ENCODE results near the gene MAB21L4.
"Not testable (repeated sequence)": the region's sequence is repeated elsewhere in the genome, so short reads cannot be mapped to it uniquely, and the experiment has no call there.

The MAB21L4 gene

DNA sequence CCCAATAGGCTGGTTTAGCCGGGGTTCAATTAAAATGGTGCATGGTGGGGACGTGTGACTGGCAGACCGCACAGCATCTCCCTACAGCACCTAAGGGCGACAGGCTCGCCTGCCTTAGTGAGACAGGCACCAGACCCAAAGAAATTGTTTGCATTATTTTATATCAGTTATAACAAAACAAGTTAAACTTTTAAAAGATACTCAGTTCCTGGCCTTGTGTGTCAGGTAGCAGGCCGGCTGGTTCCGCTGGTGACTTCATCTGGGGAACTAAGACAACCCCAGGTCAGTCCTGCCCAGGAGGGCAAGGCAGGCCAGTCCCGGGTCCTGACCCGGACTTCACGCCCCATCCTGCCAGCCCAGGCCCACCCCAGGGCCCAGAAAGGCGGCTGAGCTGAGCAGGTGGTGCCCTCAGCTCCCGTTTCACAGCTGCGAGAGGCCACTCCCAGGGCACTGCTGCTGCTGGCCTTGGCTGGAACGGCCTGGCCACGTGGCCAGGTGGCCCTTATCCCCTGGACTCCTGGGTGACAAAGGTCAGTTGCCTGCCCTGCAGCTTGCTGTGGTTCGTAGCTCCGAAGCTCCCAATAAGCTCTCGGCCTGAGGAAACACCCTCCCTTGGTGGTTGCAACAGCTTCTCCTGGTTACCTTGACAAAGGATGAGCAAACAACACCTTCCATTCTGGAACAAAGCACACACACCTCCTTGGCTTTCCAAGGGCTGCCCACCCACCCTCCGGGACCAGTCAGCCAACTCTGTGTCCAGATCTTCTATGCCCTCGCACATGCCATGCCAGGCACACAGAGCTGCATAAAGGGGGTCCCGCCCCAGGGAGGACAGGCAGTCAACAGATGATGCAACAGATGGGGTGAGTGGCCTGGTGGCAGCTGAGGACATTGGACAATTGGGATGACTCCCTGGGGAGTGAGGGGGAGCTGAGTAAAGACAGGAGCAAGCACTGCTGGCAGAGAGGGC is 38.6 kb downstream of the MAB21L4 start:
- no peak for DNase-seq

- DNase-seq = no peak
Measured at GRCh38 chr2:240856151-240856980, 39.6 kb downstream of the MAB21L4 start.

- DNase-seq = no peak
Measured at GRCh38 chr2:240855670-240856069, 40.3 kb downstream of the MAB21L4 start.

DNA sequence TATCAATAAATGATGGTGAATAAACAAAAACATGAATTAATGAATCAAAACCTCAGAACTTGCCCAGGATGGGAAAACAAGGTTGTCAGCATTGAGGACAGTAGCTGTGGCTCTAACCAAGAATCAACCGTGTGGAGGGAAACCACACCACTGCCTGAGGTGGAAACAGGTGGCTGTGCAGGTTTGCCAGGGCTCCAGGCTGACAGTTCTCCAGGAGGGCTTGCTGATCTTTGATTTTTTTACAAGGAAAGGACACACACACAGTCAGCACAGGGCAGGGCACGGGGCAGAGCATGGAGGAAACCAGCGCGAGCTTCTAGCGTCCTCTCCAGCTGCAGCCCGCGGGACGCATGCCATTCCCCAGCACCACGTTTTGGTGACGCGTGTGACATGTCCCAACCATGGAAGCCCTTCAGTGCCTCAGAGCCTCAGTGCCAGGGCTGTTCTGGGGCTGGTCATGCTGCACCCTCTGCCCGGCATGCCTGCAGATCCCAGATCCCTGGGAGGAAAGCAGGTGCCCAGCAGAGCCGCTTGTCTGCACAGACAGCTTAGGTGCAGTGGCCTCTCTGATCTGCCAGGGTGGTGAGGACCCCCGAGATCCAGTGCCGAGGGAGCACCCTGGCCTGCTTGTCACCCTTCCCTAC is 43.2 kb downstream of the MAB21L4 start:
- no peak for DNase-seq

GRCh38 chr2:240851078-240851991 is 44.6 kb downstream of the MAB21L4 start:
- DNase-seq = peak; percentile 85

GRCh38 chr2:240850756-240851077 is 45.2 kb downstream of the MAB21L4 start:
- no peak for DNase-seq

GRCh38 chr2:240850026-240850425 is 45.9 kb downstream of the MAB21L4 start:
- DNase-seq = no peak

DNA sequence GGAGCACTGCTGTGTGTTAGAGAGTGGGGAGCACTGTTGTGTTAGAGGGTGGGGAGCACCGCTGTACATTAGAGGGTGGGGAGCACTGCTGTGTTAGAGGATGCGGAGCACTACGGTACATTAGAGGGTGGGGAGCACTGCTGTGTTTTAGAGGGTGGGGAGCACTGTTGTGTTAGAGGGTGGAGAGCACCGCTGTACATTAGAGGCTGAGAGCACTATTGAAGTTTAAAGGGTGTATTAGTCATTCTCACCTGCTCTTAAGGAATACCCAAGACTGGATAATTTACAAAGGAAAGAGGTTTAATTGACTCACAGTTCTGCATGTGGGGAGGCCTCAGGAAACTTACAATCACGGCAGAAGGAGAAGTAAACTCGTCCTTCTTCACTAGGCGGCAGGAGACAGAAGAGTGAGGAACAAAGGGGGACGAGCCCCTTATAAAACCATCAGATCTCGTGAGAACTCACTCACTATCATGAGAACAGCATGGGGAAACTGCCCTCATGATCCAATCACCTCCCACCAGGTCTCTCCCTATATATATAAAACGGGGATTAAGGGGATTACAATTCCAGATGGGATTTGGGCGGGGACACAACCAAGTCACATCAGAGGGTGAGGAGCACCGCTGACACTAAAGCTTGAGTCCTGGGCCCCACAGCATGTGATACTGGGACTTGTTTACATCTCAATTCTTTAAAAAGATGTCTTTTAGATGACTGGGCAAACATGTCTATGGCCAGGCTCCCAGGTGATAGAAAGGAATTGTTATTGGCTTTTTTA is 46.9 kb downstream of the MAB21L4 start:
- no peak for DNase-seq

DNA sequence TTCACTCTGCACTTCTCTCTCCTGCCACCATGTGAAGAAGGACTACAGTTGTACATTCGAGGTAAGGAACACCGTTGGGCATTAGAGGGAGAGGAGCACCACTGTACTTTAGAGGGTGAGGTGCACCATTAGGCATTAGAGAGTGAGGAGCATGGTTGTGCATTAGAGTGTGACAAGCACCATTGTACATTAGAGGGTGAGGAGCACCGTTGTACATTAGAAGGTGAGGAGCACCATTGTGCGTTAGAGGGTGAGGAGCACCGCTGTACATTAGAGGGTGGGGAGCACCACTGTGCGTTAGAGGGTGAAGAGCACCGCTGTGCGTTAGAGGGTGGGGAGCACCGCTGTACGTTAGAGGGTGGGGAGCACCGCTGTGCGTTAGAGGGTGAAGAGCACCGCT is 48.1 kb downstream of the MAB21L4 start:
- DNase-seq = no peak

GRCh38 chr2:240846873-240847595 is 48.9 kb downstream of the MAB21L4 start:
- no peak for DNase-seq

DNA sequence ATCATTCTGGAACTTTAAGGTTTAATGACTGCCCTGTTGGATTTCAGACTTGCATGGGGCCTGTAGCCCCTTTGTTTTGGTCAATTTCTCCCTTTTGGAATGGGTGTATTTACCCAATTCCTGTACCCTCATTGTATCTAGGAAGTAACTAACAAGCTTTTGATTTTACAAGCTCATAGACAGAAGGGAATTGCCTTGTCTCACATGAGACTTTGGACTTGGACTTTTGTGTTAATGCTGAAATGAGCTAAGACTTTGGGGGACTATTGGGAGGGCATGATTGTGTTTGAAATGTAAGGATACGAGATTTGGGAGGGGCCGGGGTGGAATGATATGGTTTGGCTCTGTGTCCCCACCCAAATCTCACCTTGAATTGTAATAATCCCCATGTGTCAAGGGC is 49.6 kb downstream of the MAB21L4 start:
- DNase-seq = not testable (repeated sequence)

DNA sequence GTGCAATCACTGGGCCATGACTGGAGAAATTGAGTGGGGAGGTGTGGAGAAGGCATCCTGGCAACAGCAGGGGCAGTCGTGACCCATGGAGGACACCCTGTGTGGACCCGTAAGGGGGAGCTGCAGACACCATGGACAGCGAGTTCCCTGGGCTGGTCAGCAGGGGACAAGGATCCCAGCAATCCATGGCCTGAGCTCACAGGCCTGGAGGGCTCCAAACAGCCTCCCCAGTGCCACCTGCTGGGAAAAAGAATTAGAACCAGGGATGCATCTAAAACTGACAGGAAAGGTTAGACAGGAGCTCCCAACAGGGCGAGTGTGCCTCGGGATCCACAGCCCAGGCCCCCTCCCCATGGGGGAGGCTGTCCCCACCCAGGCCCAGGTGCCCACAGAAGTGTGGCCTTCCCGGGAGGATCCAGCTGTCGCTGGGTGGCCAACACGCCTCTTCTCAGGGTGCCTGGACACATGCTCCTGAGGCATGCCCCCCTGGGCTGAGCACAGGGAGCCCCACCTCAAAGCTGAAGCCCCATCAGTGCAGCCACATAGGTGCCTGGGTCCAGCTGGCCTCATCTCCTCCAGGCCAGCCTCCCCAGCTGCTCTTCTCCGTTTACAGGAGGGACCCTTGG is 55.4 kb downstream of the MAB21L4 start:
- no peak for DNase-seq

DNA sequence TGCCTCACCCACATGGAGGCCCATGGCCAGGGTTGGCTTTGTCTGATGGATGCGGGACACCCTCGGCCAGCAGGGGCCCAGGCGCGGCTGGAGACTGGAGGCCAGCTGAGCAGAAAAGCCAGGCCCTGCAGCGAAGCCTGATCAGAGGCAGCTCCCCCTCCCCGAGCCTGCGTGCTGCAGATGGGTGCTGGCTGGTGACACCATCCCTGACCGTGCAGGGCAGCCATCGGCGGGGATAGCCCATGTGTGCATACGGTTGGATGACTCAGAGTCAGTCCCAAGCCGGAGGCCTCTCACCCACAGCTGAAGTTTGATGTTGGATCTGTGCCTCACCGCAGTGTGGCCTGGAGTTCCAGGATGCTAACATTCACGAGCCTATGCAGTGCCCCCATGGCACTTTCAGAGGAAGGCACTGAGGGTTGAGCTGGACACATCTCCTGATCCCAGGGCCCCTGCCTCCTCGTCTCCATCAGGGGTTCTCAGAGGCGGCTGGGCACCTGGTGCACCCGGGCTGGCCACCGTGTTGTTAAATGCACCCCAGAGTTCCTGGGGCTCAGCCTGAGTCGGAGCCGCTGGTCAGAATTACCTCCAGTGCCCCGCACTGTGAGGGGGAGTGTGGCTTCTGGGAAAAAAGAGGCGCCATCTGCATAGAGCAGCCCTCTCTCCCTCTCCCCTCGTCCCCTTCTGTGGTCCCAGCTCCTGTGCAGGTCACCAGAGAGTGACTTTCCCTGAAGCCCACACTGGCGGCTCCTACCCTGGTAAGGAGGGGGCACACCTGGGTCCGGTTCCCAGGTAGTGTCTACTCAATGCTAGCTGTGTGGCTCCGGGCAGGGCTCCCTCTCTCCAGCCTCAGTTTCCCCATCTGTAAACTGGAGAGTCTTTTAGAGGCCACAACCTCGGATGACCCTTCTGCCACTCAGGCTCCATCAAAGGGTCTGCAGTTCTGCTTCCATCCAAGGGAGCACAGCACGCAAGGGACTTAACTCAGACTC is 56.5 kb downstream of the MAB21L4 start:
- DNase-seq = no peak

DNA sequence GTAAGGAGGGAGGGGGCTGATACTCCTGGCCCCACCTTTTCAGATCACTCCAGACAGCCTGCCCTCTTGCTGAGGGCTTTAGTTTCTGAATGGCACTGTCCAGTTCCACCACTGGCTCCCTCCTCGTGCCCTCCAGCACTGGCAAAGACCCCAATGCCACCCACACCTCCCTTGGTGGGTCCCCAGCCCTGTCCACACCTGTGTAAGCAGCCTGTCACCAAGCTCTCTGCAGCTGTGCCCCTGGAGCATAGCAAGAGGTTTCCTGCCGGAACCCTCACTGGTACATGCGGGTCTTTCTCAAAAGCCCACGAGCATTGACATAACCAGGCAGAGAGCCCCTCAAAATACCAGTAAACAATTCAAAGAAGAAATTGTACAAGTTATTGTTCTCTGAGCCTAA is 58.3 kb downstream of the MAB21L4 start:
- DNase-seq = no peak

- no peak for DNase-seq
Measured at GRCh38 chr2:240836781-240837467, 59.0 kb downstream of the MAB21L4 start.

Measured in T-helper 9 cell (primary cell).